Measurements from ENCODE around the gene PSMG3.
"Not testable (repeated sequence)": the region's sequence is repeated elsewhere in the genome, so short reads cannot be mapped to it uniquely, and the experiment has no call there.

The PSMG3 gene

GRCh38 chr7:1525409-1525808, 44.4 kb downstream of the PSMG3 start:
- Histone ChIP-seq H3K4me3 (ENCODE audit: low read length) (no peak overlapping the region), H2AK5ac (ENCODE audit: low read length) (no peak overlapping the region), H4K8ac (ENCODE audit: low read depth, low read length) (no peak overlapping the region), H2BK5ac (ENCODE audit: low read length) (no peak overlapping the region), H3K56ac (ENCODE audit: low read length) (no peak overlapping the region), H3K27me3 (ENCODE audit: insufficient read depth, low read length, poor library complexity) (no peaks in the 10 kb centered on the region), H4K5ac (ENCODE audit: low read length) (no peak overlapping the region), H3K27ac (ENCODE audit: low read depth, low read length) (no peak overlapping the region), H3K18ac (ENCODE audit: low read length) (no peak overlapping the region), H3K79me1 (ENCODE audit: low read length) (no peaks in the 10 kb centered on the region), H3K9ac (ENCODE audit: low read length) (no peak overlapping the region), H3K79me2 (ENCODE audit: control insufficient read depth, insufficient read depth, low read length) (no peaks in the 10 kb centered on the region), H3K36me3 (ENCODE audit: control insufficient read depth, insufficient read depth, low read length) (no peaks in the 10 kb centered on the region), H2BK15ac (replicated peaks; ENCODE audit: low read depth) (no peak overlapping the region), H2BK120ac (ENCODE audit: low read depth, low read length) (no peak overlapping the region), H3K4ac (ENCODE audit: low read depth, low read length) (no peak overlapping the region), H3K23ac (ENCODE audit: low read length) (no peak overlapping the region), H3K4me2 (ENCODE audit: low read length) (no peak overlapping the region), H3K4me1 (ENCODE audit: control insufficient read depth, low read depth, low read length) (no peaks in the 10 kb centered on the region)
- no peak for DNase-seq
- WGBS (ENCODE audit: extremely low coverage, insufficient coverage, low lambda C conversion rate), result no CpG with 5 or more reads among the region's 6 CpGs

DNA sequence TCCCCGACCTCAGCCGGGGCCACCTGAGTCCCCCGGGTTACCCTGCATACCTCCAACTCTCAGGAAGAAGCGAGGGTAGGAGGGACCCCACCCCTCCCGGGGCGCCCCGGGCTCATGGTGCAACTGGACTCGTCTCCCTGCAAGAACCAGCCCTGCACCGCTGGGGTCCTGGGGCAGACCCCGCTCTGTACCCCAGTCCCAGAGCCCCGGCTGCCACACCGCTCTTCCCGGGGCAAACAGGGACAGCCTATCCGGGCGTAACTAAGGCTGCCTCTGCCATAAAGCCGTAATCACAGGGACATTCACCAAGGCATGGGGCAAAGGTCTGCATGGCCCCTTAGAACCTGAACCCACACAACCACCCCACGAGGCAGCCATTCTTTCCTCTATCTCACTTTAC, 46.0 kb downstream of the PSMG3 start:
- Histone ChIP-seq H2BK15ac (replicated peaks; ENCODE audit: low read depth) (no peak overlapping the region), H4K8ac (ENCODE audit: low read depth, low read length) (no peak overlapping the region), H3K23ac (ENCODE audit: low read length) (no peak overlapping the region), H3K79me2 (ENCODE audit: control insufficient read depth, insufficient read depth, low read length) (no peaks in the 10 kb centered on the region), H3K56ac (ENCODE audit: low read length) (no peak overlapping the region), H2AK5ac (ENCODE audit: low read length) (no peak overlapping the region), H3K4me2 (ENCODE audit: low read length) (no peak overlapping the region), H3K4ac (ENCODE audit: low read depth, low read length) (no peak overlapping the region), H3K4me3 (ENCODE audit: low read length) (no peak overlapping the region), H4K5ac (ENCODE audit: low read length) (no peak overlapping the region), H3K27me3 (ENCODE audit: insufficient read depth, low read length, poor library complexity) (no peaks in the 10 kb centered on the region), H3K79me1 (ENCODE audit: low read length) (no peaks in the 10 kb centered on the region), H3K18ac (ENCODE audit: low read length) (no peak overlapping the region), H2BK120ac (ENCODE audit: low read depth, low read length) (no peak overlapping the region), H3K4me1 (ENCODE audit: control insufficient read depth, low read depth, low read length) (no peaks in the 10 kb centered on the region), H3K27ac (ENCODE audit: low read depth, low read length) (no peak overlapping the region), H3K36me3 (ENCODE audit: control insufficient read depth, insufficient read depth, low read length) (no peaks in the 10 kb centered on the region), H3K9ac (ENCODE audit: low read length) (no peak overlapping the region), H2BK5ac (ENCODE audit: low read length) (no peak overlapping the region)
- DNase-seq, result no peak
- no CpG with 5 or more reads among the region's 17 CpGs for whole genome bisulfite sequencing (ENCODE audit: extremely low coverage, insufficient coverage, low lambda C conversion rate)

DNA sequence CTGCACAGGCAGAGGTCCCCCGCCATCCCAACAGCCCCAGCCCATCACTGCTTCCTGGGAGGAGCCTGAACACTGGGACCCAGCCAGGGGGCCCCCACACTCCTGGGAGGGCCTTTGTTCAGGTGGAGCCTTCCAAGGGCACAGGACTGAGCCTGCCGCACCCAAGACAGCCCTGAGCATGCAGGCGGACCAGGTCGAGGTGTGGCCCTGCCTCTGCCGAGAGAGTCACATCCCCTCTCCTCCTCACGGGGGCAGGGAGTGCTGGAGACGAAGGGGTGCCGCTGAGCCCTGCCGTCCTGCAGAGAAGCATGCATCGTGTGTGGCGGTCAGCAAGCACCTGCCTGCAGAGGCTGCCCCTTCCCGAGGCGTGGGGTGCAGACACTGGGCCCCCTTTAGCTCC, 46.6 kb downstream of the PSMG3 start:
- no peak overlapping the region for H3K18ac ChIP-seq (ENCODE audit: low read length)
- no peak overlapping the region for H3K4ac ChIP-seq (ENCODE audit: low read depth, low read length)
- H3K4me2 ChIP-seq (ENCODE audit: low read length), result no peak overlapping the region
- H3K9ac ChIP-seq (ENCODE audit: low read length), result no peak overlapping the region
- H3K79me2 ChIP-seq (ENCODE audit: control insufficient read depth, insufficient read depth, low read length), result no peaks in the 10 kb centered on the region
- DNase-seq, result no peak
- H3K4me1 ChIP-seq (ENCODE audit: control insufficient read depth, low read depth, low read length), result no peaks in the 10 kb centered on the region
- no peak overlapping the region for H4K5ac ChIP-seq (ENCODE audit: low read length)
- WGBS (ENCODE audit: extremely low coverage, insufficient coverage, low lambda C conversion rate), result no CpG with 5 or more reads among the region's 13 CpGs
- H2BK120ac ChIP-seq (ENCODE audit: low read depth, low read length), result no peak overlapping the region
- H3K27ac ChIP-seq (ENCODE audit: low read depth, low read length), result no peak overlapping the region
- H3K56ac ChIP-seq (ENCODE audit: low read length), result no peak overlapping the region
- H2BK5ac ChIP-seq (ENCODE audit: low read length), result no peak overlapping the region
- H2BK15ac ChIP-seq (replicated peaks; ENCODE audit: low read depth), result no peak overlapping the region
- no peak overlapping the region for H4K8ac ChIP-seq (ENCODE audit: low read depth, low read length)
- no peaks in the 10 kb centered on the region for H3K79me1 ChIP-seq (ENCODE audit: low read length)
- H3K36me3 ChIP-seq (ENCODE audit: control insufficient read depth, insufficient read depth, low read length), result no peaks in the 10 kb centered on the region
- H3K27me3 ChIP-seq (ENCODE audit: insufficient read depth, low read length, poor library complexity), result no peaks in the 10 kb centered on the region
- no peak overlapping the region for H2AK5ac ChIP-seq (ENCODE audit: low read length)
- no peak overlapping the region for H3K23ac ChIP-seq (ENCODE audit: low read length)
- H3K4me3 ChIP-seq (ENCODE audit: low read length), result no peak overlapping the region

- H3K27me3 ChIP-seq (ENCODE audit: insufficient read depth, low read length, poor library complexity), result no peaks in the 10 kb centered on the region
- H3K18ac ChIP-seq (ENCODE audit: low read length), result no peak overlapping the region
- H2BK15ac ChIP-seq (replicated peaks; ENCODE audit: low read depth), result no peak overlapping the region
- no peak overlapping the region for H3K9ac ChIP-seq (ENCODE audit: low read length)
- no peak overlapping the region for H3K23ac ChIP-seq (ENCODE audit: low read length)
- H2BK120ac ChIP-seq (ENCODE audit: low read depth, low read length), result no peak overlapping the region
- H3K4ac ChIP-seq (ENCODE audit: low read depth, low read length), result no peak overlapping the region
- no peaks in the 10 kb centered on the region for H3K79me2 ChIP-seq (ENCODE audit: control insufficient read depth, insufficient read depth, low read length)
- no peaks in the 10 kb centered on the region for H3K79me1 ChIP-seq (ENCODE audit: low read length)
- no peaks in the 10 kb centered on the region for H3K36me3 ChIP-seq (ENCODE audit: control insufficient read depth, insufficient read depth, low read length)
- H2AK5ac ChIP-seq (ENCODE audit: low read length), result no peak overlapping the region
- H3K27ac ChIP-seq (ENCODE audit: low read depth, low read length), result no peak overlapping the region
- H3K4me2 ChIP-seq (ENCODE audit: low read length), result no peak overlapping the region
- no peak overlapping the region for H3K56ac ChIP-seq (ENCODE audit: low read length)
- no peak for DNase-seq
- no peak overlapping the region for H2BK5ac ChIP-seq (ENCODE audit: low read length)
- H3K4me3 ChIP-seq (ENCODE audit: low read length), result no peak overlapping the region
- no peaks in the 10 kb centered on the region for H3K4me1 ChIP-seq (ENCODE audit: control insufficient read depth, low read depth, low read length)
- no CpG with 5 or more reads among the region's 11 CpGs for WGBS (ENCODE audit: extremely low coverage, insufficient coverage, low lambda C conversion rate)
- no peak overlapping the region for H4K8ac ChIP-seq (ENCODE audit: low read depth, low read length)
- H4K5ac ChIP-seq (ENCODE audit: low read length), result no peak overlapping the region
Measured at GRCh38 chr7:1521456-1521855, 48.4 kb downstream of the PSMG3 start.

- no peak for DNase-seq
- WGBS (ENCODE audit: extremely low coverage, insufficient coverage, low lambda C conversion rate), result no CpG with 5 or more reads among the region's 27 CpGs
- H2BK5ac ChIP-seq (ENCODE audit: low read length), result no peak overlapping the region
- no peak overlapping the region for H2BK15ac ChIP-seq (replicated peaks; ENCODE audit: low read depth)
- no peak overlapping the region for H2BK120ac ChIP-seq (ENCODE audit: low read depth, low read length)
- H3K27ac ChIP-seq (ENCODE audit: low read depth, low read length), result no peak overlapping the region
- H2AK5ac ChIP-seq (ENCODE audit: low read length), result no peak overlapping the region
- no peak overlapping the region for H3K4ac ChIP-seq (ENCODE audit: low read depth, low read length)
- H3K36me3 ChIP-seq (ENCODE audit: control insufficient read depth, insufficient read depth, low read length), result no peaks in the 10 kb centered on the region
- no peak overlapping the region for H3K18ac ChIP-seq (ENCODE audit: low read length)
- H3K23ac ChIP-seq (ENCODE audit: low read length), result no peak overlapping the region
- no peak overlapping the region for H3K9ac ChIP-seq (ENCODE audit: low read length)
- no peaks in the 10 kb centered on the region for H3K79me2 ChIP-seq (ENCODE audit: control insufficient read depth, insufficient read depth, low read length)
- H3K4me1 ChIP-seq (ENCODE audit: control insufficient read depth, low read depth, low read length), result no peaks in the 10 kb centered on the region
- no peaks in the 10 kb centered on the region for H3K79me1 ChIP-seq (ENCODE audit: low read length)
- H3K27me3 ChIP-seq (ENCODE audit: insufficient read depth, low read length, poor library complexity), result no peaks in the 10 kb centered on the region
- H4K8ac ChIP-seq (ENCODE audit: low read depth, low read length), result no peak overlapping the region
- no peak overlapping the region for H4K5ac ChIP-seq (ENCODE audit: low read length)
- H3K4me3 ChIP-seq (ENCODE audit: low read length), result no peak overlapping the region
- no peak overlapping the region for H3K4me2 ChIP-seq (ENCODE audit: low read length)
- H3K56ac ChIP-seq (ENCODE audit: low read length), result no peak overlapping the region
Measured at GRCh38 chr7:1520539-1521234, 49.1 kb downstream of the PSMG3 start.

- not testable (repeated sequence) for H3K18ac ChIP-seq (ENCODE audit: low read length); H3K27ac ChIP-seq (ENCODE audit: low read depth, low read length); H3K4me3 ChIP-seq (ENCODE audit: low read length); H3K4me1 ChIP-seq (ENCODE audit: control insufficient read depth, low read depth, low read length); H3K56ac ChIP-seq (ENCODE audit: low read length); H3K79me2 ChIP-seq (ENCODE audit: control insufficient read depth, insufficient read depth, low read length); H3K4ac ChIP-seq (ENCODE audit: low read depth, low read length); H2BK15ac ChIP-seq (replicated peaks; ENCODE audit: low read depth); H3K27me3 ChIP-seq (ENCODE audit: insufficient read depth, low read length, poor library complexity); H3K36me3 ChIP-seq (ENCODE audit: control insufficient read depth, insufficient read depth, low read length); H2BK5ac ChIP-seq (ENCODE audit: low read length); H3K79me1 ChIP-seq (ENCODE audit: low read length); H2AK5ac ChIP-seq (ENCODE audit: low read length); H3K4me2 ChIP-seq (ENCODE audit: low read length); H4K5ac ChIP-seq (ENCODE audit: low read length); H3K9ac ChIP-seq (ENCODE audit: low read length); H2BK120ac ChIP-seq (ENCODE audit: low read depth, low read length); H4K8ac ChIP-seq (ENCODE audit: low read depth, low read length); H3K23ac ChIP-seq (ENCODE audit: low read length); DNase-seq
- no CpG with 5 or more reads among the region's 12 CpGs for WGBS (ENCODE audit: extremely low coverage, insufficient coverage, low lambda C conversion rate)
Measured at GRCh38 chr7:1519322-1519922, 50.4 kb downstream of the PSMG3 start.

All from mesendoderm (in vitro differentiated cells).